ENCODE data around the gene DGKZ.

DNA sequence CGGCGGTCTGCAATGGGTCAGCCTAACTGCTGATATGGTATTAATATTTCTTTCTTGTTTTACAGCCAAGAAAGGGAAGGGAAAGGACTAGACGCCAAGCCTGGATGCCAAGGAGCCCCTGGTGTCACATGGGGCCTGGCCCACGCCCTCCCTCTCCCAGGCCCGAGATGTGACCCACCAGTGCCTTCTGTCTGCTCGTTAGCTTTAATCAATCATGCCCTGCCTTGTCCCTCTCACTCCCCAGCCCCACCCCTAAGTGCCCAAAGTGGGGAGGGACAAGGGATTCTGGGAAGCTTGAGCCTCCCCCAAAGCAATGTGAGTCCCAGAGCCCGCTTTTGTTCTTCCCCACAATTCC lies 36.1 kb downstream of the DGKZ start:
- TF ChIP-seq, protein P1, sequence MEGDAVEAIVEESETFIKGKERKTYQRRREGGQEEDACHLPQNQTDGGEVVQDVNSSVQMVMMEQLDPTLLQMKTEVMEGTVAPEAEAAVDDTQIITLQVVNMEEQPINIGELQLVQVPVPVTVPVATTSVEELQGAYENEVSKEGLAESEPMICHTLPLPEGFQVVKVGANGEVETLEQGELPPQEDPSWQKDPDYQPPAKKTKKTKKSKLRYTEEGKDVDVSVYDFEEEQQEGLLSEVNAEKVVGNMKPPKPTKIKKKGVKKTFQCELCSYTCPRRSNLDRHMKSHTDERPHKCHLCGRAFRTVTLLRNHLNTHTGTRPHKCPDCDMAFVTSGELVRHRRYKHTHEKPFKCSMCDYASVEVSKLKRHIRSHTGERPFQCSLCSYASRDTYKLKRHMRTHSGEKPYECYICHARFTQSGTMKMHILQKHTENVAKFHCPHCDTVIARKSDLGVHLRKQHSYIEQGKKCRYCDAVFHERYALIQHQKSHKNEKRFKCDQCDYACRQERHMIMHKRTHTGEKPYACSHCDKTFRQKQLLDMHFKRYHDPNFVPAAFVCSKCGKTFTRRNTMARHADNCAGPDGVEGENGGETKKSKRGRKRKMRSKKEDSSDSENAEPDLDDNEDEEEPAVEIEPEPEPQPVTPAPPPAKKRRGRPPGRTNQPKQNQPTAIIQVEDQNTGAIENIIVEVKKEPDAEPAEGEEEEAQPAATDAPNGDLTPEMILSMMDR (IDR thresholded peaks at IDR 0.05) = no peak
- no peak for TF ChIP-seq POLR2A (IDR thresholded peaks at IDR 0.05)

All from Peyer's patch (tissue), 4 donors.